Measurements from ENCODE around the gene HIVEP3. TPM values are rescaled to one million over a fixed set of nuclear protein-coding genes. Genes with fewer than 3 reads are reported as not detected.

HIVEP3 gene
- total RNA-seq, 1 experiment from 2014 or later = 0.55 TPM

DNA sequence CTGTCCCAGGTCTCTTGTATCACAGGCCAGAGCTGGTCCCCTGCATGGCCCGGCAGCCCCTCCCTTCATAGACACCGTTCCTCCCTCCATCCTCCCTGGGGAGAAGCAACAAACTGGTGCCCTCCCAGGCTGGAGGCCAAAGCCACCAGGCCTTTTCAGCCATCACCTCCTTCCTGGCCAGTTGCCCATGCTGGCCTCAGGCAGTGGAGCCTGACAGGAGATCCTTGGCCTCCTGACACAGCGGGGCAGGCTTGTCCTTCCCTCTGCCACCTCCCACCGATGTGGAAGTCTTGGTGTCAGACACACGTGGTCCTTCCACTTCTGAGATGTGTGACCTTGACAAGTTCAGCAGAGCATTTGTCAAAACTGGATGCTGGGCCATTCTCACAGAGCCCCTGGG, 206.0 kb downstream of the HIVEP3 start:
- ATAC-seq = no peak
- no peak overlapping the region for H3K27ac Mint-ChIP-seq

DNA sequence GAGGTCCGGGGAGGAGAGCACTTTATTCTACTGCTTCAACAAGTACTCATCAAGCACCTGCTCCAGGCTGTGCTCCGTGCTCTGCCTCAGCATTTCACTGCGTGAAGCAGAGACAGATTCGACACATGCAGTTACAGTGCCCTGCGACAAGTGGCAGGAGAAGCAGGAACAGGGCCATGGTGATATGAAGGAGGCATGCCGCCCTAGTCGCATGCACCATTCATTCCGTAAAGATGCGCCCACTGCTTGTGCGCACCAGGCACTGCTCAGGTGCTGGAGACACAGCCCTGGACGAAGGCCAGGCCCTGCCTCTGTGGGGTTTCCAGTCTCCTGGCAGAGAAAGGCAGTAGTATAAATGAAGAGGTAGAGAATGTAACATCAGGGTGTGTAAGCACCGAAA, 206.6 kb downstream of the HIVEP3 start:
- Mint-ChIP-seq H3K36me3 (no peaks in the 10 kb centered on the region), H3K27ac (no peak overlapping the region), H3K27me3 (ENCODE audit: low read depth) (no peaks in the 10 kb centered on the region; the same call in 1 of the 2 replicates), H3K4me3 (no peak overlapping the region), H3K4me1 (peaks cover 11% of the 10 kb centered on the region), H3K9me3 (no peaks in the 10 kb centered on the region)
- ChIA-PET CTCF (interaction anchor here (1.2 kb wide), 1 partner anchor 196 kb away, joined by 3 read pairs; no protein-coding TSS in a partner anchor), POLR2A (no interaction called here)
- no peak for DNase-seq (ENCODE audit: low spot score)
- no peak for ATAC-seq
- TF ChIP-seq, protein P1, sequence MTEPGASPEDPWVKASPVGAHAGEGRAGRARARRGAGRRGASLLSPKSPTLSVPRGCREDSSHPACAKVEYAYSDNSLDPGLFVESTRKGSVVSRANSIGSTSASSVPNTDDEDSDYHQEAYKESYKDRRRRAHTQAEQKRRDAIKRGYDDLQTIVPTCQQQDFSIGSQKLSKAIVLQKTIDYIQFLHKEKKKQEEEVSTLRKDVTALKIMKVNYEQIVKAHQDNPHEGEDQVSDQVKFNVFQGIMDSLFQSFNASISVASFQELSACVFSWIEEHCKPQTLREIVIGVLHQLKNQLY (CRISPR knock-in tag; IDR thresholded peaks at IDR 0.05) = no peak
- TF ChIP-seq, protein P2, sequence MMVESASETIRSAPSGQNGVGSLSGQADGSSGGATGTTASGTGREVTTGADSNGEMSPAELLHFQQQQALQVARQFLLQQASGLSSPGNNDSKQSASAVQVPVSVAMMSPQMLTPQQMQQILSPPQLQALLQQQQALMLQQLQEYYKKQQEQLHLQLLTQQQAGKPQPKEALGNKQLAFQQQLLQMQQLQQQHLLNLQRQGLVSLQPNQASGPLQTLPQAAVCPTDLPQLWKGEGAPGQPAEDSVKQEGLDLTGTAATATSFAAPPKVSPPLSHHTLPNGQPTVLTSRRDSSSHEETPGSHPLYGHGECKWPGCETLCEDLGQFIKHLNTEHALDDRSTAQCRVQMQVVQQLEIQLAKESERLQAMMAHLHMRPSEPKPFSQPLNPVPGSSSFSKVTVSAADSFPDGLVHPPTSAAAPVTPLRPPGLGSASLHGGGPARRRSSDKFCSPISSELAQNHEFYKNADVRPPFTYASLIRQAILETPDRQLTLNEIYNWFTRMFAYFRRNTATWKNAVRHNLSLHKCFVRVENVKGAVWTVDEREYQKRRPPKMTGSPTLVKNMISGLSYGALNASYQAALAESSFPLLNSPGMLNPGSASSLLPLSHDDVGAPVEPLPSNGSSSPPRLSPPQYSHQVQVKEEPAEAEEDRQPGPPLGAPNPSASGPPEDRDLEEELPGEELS (CRISPR knock-in tag; IDR thresholded peaks at IDR 0.05) = no peak
- no peak for TF ChIP-seq ZNF219 (CRISPR knock-in tag; IDR thresholded peaks at IDR 0.05; ENCODE audit: borderline replicate concordance)
- TF ChIP-seq ZNF263 (CRISPR knock-in tag; IDR thresholded peaks at IDR 0.05; ENCODE audit: low read depth) = no peak
- TF ChIP-seq ELF4 (CRISPR knock-in tag; IDR thresholded peaks at IDR 0.05; ENCODE audit: low read depth) = no peak
- no peak for TF ChIP-seq ZNF121 (CRISPR knock-in tag; IDR thresholded peaks at IDR 0.05)
- no peak for TF ChIP-seq NR1H2 (CRISPR knock-in tag; IDR thresholded peaks at IDR 0.05)
- TF ChIP-seq, protein P3, sequence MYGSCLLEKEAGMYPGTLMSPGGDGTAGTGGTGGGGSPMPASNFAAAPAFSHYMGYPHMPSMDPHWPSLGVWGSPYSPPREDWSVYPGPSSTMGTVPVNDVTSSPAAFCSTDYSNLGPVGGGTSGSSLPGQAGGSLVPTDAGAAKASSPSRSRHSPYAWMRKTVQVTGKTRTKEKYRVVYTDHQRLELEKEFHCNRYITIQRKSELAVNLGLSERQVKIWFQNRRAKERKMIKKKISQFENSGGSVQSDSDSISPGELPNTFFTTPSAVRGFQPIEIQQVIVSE (CRISPR knock-in tag; IDR thresholded peaks at IDR 0.05; ENCODE audit: borderline replicate concordance) = no peak
- no peak for TF ChIP-seq FOXK1 (CRISPR knock-in tag; IDR thresholded peaks at IDR 0.05)
- no peak for TF ChIP-seq SMAD3 (CRISPR knock-in tag; IDR thresholded peaks at IDR 0.05; ENCODE audit: borderline replicate concordance)
- TF ChIP-seq, protein P4, sequence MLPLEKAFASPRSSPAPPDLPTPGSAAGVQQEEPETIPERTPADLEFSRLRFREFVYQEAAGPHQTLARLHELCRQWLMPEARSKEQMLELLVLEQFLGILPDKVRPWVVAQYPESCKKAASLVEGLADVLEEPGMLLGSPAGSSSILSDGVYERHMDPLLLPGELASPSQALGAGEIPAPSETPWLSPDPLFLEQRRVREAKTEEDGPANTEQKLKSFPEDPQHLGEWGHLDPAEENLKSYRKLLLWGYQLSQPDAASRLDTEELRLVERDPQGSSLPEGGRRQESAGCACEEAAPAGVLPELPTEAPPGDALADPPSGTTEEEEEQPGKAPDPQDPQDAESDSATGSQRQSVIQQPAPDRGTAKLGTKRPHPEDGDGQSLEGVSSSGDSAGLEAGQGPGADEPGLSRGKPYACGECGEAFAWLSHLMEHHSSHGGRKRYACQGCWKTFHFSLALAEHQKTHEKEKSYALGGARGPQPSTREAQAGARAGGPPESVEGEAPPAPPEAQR (CRISPR knock-in tag; IDR thresholded peaks at IDR 0.05) = no peak
- TF ChIP-seq, protein P5, sequence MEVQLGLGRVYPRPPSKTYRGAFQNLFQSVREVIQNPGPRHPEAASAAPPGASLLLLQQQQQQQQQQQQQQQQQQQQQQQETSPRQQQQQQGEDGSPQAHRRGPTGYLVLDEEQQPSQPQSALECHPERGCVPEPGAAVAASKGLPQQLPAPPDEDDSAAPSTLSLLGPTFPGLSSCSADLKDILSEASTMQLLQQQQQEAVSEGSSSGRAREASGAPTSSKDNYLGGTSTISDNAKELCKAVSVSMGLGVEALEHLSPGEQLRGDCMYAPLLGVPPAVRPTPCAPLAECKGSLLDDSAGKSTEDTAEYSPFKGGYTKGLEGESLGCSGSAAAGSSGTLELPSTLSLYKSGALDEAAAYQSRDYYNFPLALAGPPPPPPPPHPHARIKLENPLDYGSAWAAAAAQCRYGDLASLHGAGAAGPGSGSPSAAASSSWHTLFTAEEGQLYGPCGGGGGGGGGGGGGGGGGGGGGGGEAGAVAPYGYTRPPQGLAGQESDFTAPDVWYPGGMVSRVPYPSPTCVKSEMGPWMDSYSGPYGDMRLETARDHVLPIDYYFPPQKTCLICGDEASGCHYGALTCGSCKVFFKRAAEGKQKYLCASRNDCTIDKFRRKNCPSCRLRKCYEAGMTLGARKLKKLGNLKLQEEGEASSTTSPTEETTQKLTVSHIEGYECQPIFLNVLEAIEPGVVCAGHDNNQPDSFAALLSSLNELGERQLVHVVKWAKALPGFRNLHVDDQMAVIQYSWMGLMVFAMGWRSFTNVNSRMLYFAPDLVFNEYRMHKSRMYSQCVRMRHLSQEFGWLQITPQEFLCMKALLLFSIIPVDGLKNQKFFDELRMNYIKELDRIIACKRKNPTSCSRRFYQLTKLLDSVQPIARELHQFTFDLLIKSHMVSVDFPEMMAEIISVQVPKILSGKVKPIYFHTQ (CRISPR knock-in tag; IDR thresholded peaks at IDR 0.05) = no peak
- TF ChIP-seq, protein P6, sequence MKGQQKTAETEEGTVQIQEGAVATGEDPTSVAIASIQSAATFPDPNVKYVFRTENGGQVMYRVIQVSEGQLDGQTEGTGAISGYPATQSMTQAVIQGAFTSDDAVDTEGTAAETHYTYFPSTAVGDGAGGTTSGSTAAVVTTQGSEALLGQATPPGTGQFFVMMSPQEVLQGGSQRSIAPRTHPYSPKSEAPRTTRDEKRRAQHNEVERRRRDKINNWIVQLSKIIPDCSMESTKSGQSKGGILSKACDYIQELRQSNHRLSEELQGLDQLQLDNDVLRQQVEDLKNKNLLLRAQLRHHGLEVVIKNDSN (CRISPR knock-in tag; IDR thresholded peaks at IDR 0.05) = no peak
- TF ChIP-seq CREM (CRISPR knock-in tag; IDR thresholded peaks at IDR 0.05) = no peak

More for the DNA sequence above, 206.0 kb downstream of the HIVEP3 start:
- Mint-ChIP-seq H3K36me3 (no peaks in the 10 kb centered on the region), H3K27me3 (ENCODE audit: low read depth) (no peaks in the 10 kb centered on the region), H3K9me3 (no peaks in the 10 kb centered on the region), H3K4me1 (peaks cover 11% of the 10 kb centered on the region), H3K4me3 (no peak overlapping the region)
- no peak for DNase-seq (ENCODE audit: low spot score)
- no peak for TF ChIP-seq ZNF396 (CRISPR knock-in tag; IDR thresholded peaks at IDR 0.05; ENCODE audit: borderline replicate concordance)
- TF ChIP-seq, protein P7, sequence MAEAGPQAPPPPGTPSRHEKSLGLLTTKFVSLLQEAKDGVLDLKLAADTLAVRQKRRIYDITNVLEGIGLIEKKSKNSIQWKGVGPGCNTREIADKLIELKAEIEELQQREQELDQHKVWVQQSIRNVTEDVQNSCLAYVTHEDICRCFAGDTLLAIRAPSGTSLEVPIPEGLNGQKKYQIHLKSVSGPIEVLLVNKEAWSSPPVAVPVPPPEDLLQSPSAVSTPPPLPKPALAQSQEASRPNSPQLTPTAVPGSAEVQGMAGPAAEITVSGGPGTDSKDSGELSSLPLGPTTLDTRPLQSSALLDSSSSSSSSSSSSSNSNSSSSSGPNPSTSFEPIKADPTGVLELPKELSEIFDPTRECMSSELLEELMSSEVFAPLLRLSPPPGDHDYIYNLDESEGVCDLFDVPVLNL (CRISPR knock-in tag; IDR thresholded peaks at IDR 0.05; ENCODE audit: borderline replicate concordance, low read depth) = no peak
- TF ChIP-seq KAT7 (CRISPR knock-in tag; IDR thresholded peaks at IDR 0.05; ENCODE audit: borderline replicate concordance) = no peak
- TF ChIP-seq TEAD4 (CRISPR knock-in tag; IDR thresholded peaks at IDR 0.05) = no peak
- TF ChIP-seq, protein P8, sequence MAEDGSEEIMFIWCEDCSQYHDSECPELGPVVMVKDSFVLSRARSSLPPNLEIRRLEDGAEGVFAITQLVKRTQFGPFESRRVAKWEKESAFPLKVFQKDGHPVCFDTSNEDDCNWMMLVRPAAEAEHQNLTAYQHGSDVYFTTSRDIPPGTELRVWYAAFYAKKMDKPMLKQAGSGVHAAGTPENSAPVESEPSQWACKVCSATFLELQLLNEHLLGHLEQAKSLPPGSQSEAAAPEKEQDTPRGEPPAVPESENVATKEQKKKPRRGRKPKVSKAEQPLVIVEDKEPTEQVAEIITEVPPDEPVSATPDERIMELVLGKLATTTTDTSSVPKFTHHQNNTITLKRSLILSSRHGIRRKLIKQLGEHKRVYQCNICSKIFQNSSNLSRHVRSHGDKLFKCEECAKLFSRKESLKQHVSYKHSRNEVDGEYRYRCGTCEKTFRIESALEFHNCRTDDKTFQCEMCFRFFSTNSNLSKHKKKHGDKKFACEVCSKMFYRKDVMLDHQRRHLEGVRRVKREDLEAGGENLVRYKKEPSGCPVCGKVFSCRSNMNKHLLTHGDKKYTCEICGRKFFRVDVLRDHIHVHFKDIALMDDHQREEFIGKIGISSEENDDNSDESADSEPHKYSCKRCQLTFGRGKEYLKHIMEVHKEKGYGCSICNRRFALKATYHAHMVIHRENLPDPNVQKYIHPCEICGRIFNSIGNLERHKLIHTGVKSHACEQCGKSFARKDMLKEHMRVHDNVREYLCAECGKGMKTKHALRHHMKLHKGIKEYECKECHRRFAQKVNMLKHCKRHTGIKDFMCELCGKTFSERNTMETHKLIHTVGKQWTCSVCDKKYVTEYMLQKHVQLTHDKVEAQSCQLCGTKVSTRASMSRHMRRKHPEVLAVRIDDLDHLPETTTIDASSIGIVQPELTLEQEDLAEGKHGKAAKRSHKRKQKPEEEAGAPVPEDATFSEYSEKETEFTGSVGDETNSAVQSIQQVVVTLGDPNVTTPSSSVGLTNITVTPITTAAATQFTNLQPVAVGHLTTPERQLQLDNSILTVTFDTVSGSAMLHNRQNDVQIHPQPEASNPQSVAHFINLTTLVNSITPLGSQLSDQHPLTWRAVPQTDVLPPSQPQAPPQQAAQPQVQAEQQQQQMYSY (CRISPR knock-in tag; IDR thresholded peaks at IDR 0.05) = no peak
- TF ChIP-seq ZNF263 (CRISPR knock-in tag; IDR thresholded peaks at IDR 0.05; ENCODE audit: low read depth) = no peak
- TF ChIP-seq RELA (CRISPR knock-in tag; IDR thresholded peaks at IDR 0.05; ENCODE audit: borderline replicate concordance) = no peak
- TF ChIP-seq SMAD3 (CRISPR knock-in tag; IDR thresholded peaks at IDR 0.05; ENCODE audit: borderline replicate concordance) = no peak
- TF ChIP-seq NFE2L1 (CRISPR knock-in tag; IDR thresholded peaks at IDR 0.05) = no peak
- no peak for TF ChIP-seq ZNF317 (CRISPR knock-in tag; IDR thresholded peaks at IDR 0.05; ENCODE audit: borderline replicate concordance, low read depth)
- no peak for TF ChIP-seq NFATC4 (CRISPR knock-in tag; IDR thresholded peaks at IDR 0.05)
- TF ChIP-seq ZNF121 (CRISPR knock-in tag; IDR thresholded peaks at IDR 0.05) = no peak
- no peak for TF ChIP-seq ELF4 (CRISPR knock-in tag; IDR thresholded peaks at IDR 0.05; ENCODE audit: low read depth)
- ChIA-PET CTCF (interaction anchor here (1.2 to 1.6 kb wide), 3 partner anchors 15 to 196 kb away, joined by 3 to 5 read pairs (median 3); no protein-coding TSS in a partner anchor), POLR2A (no interaction called here)

Measured in WTC11 (cell line).